Trophoblast cell (in vitro differentiated cells and primary cell): ENCODE results near the gene CLBA1.

Experiments used
- DNase-seq, 2 donors: peaks; one replicate each; pipeline ENCODE4 v3.0.0-alpha.2; 2016
- H2AFZ ChIP-seq: 2 replicates; pipeline ENCODE4 v1.6.1; 2013; ENCODE audit warnings: low read length, moderate library complexity, mild to moderate bottlenecking; ENCODE audit not compliant: insufficient read depth, poor library complexity
- H2AK5ac ChIP-seq: 2 replicates; pipeline ENCODE4 v1.6.1; 2013; ENCODE audit warnings: mild to moderate bottlenecking, low read length
- H2BK120ac ChIP-seq: 2 replicates; pipeline ENCODE4 v1.6.1; 2013; ENCODE audit warnings: low read length, mild to moderate bottlenecking, moderate library complexity; ENCODE audit not compliant: insufficient read depth, poor library complexity
- H2BK12ac ChIP-seq: 2 replicates; pipeline ENCODE4 v1.6.1; 2013; ENCODE audit warnings: mild to moderate bottlenecking, low read length, moderate library complexity
- H2BK5ac ChIP-seq: 2 replicates; pipeline ENCODE4 v1.6.1; 2013; ENCODE audit warnings: low read length, low read depth, moderate library complexity, mild to moderate bottlenecking; ENCODE audit not compliant: poor library complexity
- H3K14ac ChIP-seq: 2 replicates; pipeline ENCODE4 v1.6.1; 2013; ENCODE audit warnings: mild to moderate bottlenecking, low read length
- H3K18ac ChIP-seq: 2 replicates; pipeline ENCODE4 v1.6.1; 2013; ENCODE audit warnings: mild to moderate bottlenecking, low read length
- H3K23ac ChIP-seq: 2 replicates; pipeline ENCODE4 v1.6.1; 2013; ENCODE audit warnings: low read length
- H3K27ac ChIP-seq: 2 replicates; pipeline ENCODE4 v1.5.1; 2013; ENCODE audit warnings: low read depth, mild to moderate bottlenecking, inconsistent platforms, low read length, moderate library complexity
- H3K27me3 ChIP-seq: 2 replicates; pipeline ENCODE4 v1.6.1; 2013; ENCODE audit warnings: inconsistent platforms, mild to moderate bottlenecking, low read length, moderate library complexity; ENCODE audit not compliant: insufficient read depth
- H3K36me3 ChIP-seq, 2 experiments: 1 replicate in 1 of 2; 2 replicates in 1 of 2; pipeline ENCODE4 v1.6.1; 2013; ENCODE audit warnings: low read length in 2 of 2, mild to moderate bottlenecking in 2 of 2, moderate library complexity in 1 of 2; ENCODE audit not compliant: insufficient read depth in 2 of 2, control insufficient read depth in 1 of 2
- H3K4ac ChIP-seq: 2 replicates; pipeline ENCODE4 v1.6.1; 2013; ENCODE audit warnings: low read depth, mild to moderate bottlenecking, low read length, moderate library complexity
- H3K4me1 ChIP-seq, 2 experiments: 1 replicate in 1 of 2; 2 replicates in 1 of 2; pipeline ENCODE4 v1.6.1; 2013; ENCODE audit warnings: low read length in 2 of 2, mild to moderate bottlenecking in 2 of 2, moderate library complexity in 1 of 2; ENCODE audit not compliant: insufficient read depth in 2 of 2, control insufficient read depth in 1 of 2
- H3K4me2 ChIP-seq: 2 replicates; pipeline ENCODE4 v1.6.1; 2013; ENCODE audit warnings: inconsistent platforms, mild to moderate bottlenecking, low read length, moderate library complexity
- H3K4me3 ChIP-seq: 2 replicates; pipeline ENCODE4 v1.5.1; 2013; ENCODE audit warnings: mild to moderate bottlenecking, low read depth, low read length, inconsistent platforms
- H3K79me1 ChIP-seq: one replicate; pipeline ENCODE4 v1.6.1; 2013; ENCODE audit warnings: low read length
- H3K79me2 ChIP-seq: 2 replicates; pipeline ENCODE4 v1.6.1; 2013; ENCODE audit warnings: low read length, mild to moderate bottlenecking; ENCODE audit not compliant: control insufficient read depth, insufficient read depth, poor library complexity
- H3K9ac ChIP-seq: 2 replicates; pipeline ENCODE4 v1.6.1; 2013; ENCODE audit warnings: mild to moderate bottlenecking, low read length
- H3K9me3 ChIP-seq: 2 replicates; pipeline ENCODE4 v1.6.1; 2013; ENCODE audit warnings: low read depth, mild to moderate bottlenecking, control low read depth, inconsistent platforms, low read length; ENCODE audit not compliant: insufficient read depth
- H4K12ac ChIP-seq: 2 replicates; pipeline ENCODE4 v1.6.1; 2013; ENCODE audit warnings: low read depth, mild to moderate bottlenecking, low read length, moderate library complexity
- H4K8ac ChIP-seq: 2 replicates; pipeline ENCODE4 v1.6.1; 2013; ENCODE audit warnings: low read depth, mild to moderate bottlenecking, low read length, moderate library complexity
- H4K91ac ChIP-seq: one replicate; pipeline ENCODE4 v1.6.1; 2013; ENCODE audit warnings: low read depth, mild to moderate bottlenecking, low read length, moderate library complexity
- WGBS: extraction: QIAGEN DNeasy Blood & Tissue Kit; methylation state at CpG from one replicate; pipeline ENCODE4 v1.1.7; 2013; ENCODE audit warnings: missing lambda C conversion rate; ENCODE audit not compliant: insufficient read length, insufficient coverage; ENCODE audit errors: extremely low coverage; 5-methylcytosine and 5-hydroxymethylcytosine counted together

The CLBA1 gene

GRCh38 chr14:104991896-104992230 is 6.3 kb downstream of the CLBA1 start:
- H2AK5ac ChIP-seq = no peak overlapping the region
- H3K4ac ChIP-seq = no peak overlapping the region
- H4K12ac ChIP-seq = no peak overlapping the region
- peaks cover 10% of the 10 kb centered on the region for H3K9me3 ChIP-seq
- no peak overlapping the region for H3K18ac ChIP-seq
- H2BK12ac ChIP-seq = no peak overlapping the region
- WGBS = no CpG with 5 or more reads among the region's 34 CpGs
- no peak overlapping the region for H3K27ac ChIP-seq
- no peaks in the 10 kb centered on the region for H3K79me1 ChIP-seq
- no peak overlapping the region for H2AFZ ChIP-seq
- H3K4me1 ChIP-seq = no peaks in the 10 kb centered on the region
- H2BK5ac ChIP-seq = no peak overlapping the region
- H4K91ac ChIP-seq = no peak overlapping the region
- peak overlapping the region; percentile 32 for H3K4me3 ChIP-seq
- no peak overlapping the region for H4K8ac ChIP-seq
- no peak overlapping the region for H3K4me2 ChIP-seq
- H3K14ac ChIP-seq = no peak overlapping the region
- DNase-seq = no peak
- H3K27me3 ChIP-seq = no peaks in the 10 kb centered on the region
- H2BK120ac ChIP-seq = no peak overlapping the region
- H3K36me3 ChIP-seq = peaks cover 10 to 12% of the 10 kb centered on the region in 2 experiments
- H3K23ac ChIP-seq = no peak overlapping the region
- no peak overlapping the region for H3K9ac ChIP-seq
- H3K79me2 ChIP-seq = no peaks in the 10 kb centered on the region

GRCh38 chr14:104992501-104992900 is 6.9 kb downstream of the CLBA1 start:
- Histone ChIP-seq H3K4ac (no peak overlapping the region), H3K9me3 (peaks cover 12% of the 10 kb centered on the region), H3K79me1 (no peaks in the 10 kb centered on the region), H3K9ac (no peak overlapping the region), H2AK5ac (no peak overlapping the region), H3K14ac (no peak overlapping the region), H2BK12ac (no peak overlapping the region), H3K36me3 (peaks cover 10 to 12% of the 10 kb centered on the region in 2 experiments), H3K23ac (no peak overlapping the region), H3K4me2 (no peak overlapping the region), H4K91ac (no peak overlapping the region), H3K79me2 (no peaks in the 10 kb centered on the region), H2BK120ac (no peak overlapping the region), H4K12ac (no peak overlapping the region), H3K27ac (no peak overlapping the region), H4K8ac (no peak overlapping the region), H2BK5ac (no peak overlapping the region), H3K4me3 (no peak overlapping the region), H3K27me3 (no peaks in the 10 kb centered on the region), H2AFZ (no peak overlapping the region), H3K4me1 (no peaks in the 10 kb centered on the region), H3K18ac (no peak overlapping the region)
- WGBS = no CpG with 5 or more reads among the region's 11 CpGs
- no peak for DNase-seq

GRCh38 chr14:104993306-104993705 is 7.7 kb downstream of the CLBA1 start:
- Histone ChIP-seq H2BK120ac (no peak overlapping the region), H4K12ac (no peak overlapping the region), H2AFZ (no peak overlapping the region), H3K23ac (no peak overlapping the region), H3K79me2 (no peaks in the 10 kb centered on the region), H3K27me3 (no peaks in the 10 kb centered on the region), H3K4me3 (no peak overlapping the region), H3K14ac (no peak overlapping the region), H2BK5ac (no peak overlapping the region), H3K9me3 (peaks cover 12% of the 10 kb centered on the region), H4K8ac (no peak overlapping the region), H2AK5ac (no peak overlapping the region), H4K91ac (no peak overlapping the region), H3K27ac (no peak overlapping the region), H3K4me2 (no peak overlapping the region), H3K36me3 (peaks cover 10 to 12% of the 10 kb centered on the region in 2 experiments), H2BK12ac (no peak overlapping the region), H3K18ac (no peak overlapping the region), H3K9ac (no peak overlapping the region), H3K79me1 (no peaks in the 10 kb centered on the region), H3K4me1 (no peaks in the 10 kb centered on the region), H3K4ac (no peak overlapping the region)
- WGBS = no CpG with 5 or more reads among the region's 12 CpGs
- DNase-seq = no peak

- Histone ChIP-seq H3K9me3 (peaks cover 12% of the 10 kb centered on the region), H3K4ac (no peak overlapping the region), H3K4me1 (no peaks in the 10 kb centered on the region), H3K4me3 (no peak overlapping the region), H4K12ac (no peak overlapping the region), H3K79me1 (no peaks in the 10 kb centered on the region), H2BK5ac (no peak overlapping the region), H3K27ac (no peak overlapping the region), H4K91ac (no peak overlapping the region), H3K9ac (no peak overlapping the region), H4K8ac (no peak overlapping the region), H3K36me3 (peaks cover 10 to 12% of the 10 kb centered on the region in 2 experiments), H3K27me3 (no peaks in the 10 kb centered on the region), H2AK5ac (no peak overlapping the region), H2BK12ac (no peak overlapping the region), H2BK120ac (no peak overlapping the region), H3K79me2 (no peaks in the 10 kb centered on the region), H3K14ac (no peak overlapping the region), H2AFZ (no peak overlapping the region), H3K18ac (no peak overlapping the region), H3K4me2 (no peak overlapping the region), H3K23ac (no peak overlapping the region)
- DNase-seq = no peak
- WGBS = no CpG with 5 or more reads among the region's 22 CpGs
Observed at GRCh38 chr14:104993808-104994591, 8.4 kb downstream of the CLBA1 start.
